VCaP (cell line): ENCODE measurements around the gene XIRP2.

Experiments used
- H3K27ac ChIP-seq: fragments of 450-650 bp; 2 replicates; pipeline ENCODE4 v1.5.1; 2017
- TF ChIP-seq, protein P1 (sequence below): fragments of 450-650 bp; conservative IDR thresholded peaks from 2 replicates; pipeline ENCODE4 v1.5.1; 2017; ENCODE audit warnings: mild to moderate bottlenecking, moderate library complexity

Gene XIRP2, protein sequence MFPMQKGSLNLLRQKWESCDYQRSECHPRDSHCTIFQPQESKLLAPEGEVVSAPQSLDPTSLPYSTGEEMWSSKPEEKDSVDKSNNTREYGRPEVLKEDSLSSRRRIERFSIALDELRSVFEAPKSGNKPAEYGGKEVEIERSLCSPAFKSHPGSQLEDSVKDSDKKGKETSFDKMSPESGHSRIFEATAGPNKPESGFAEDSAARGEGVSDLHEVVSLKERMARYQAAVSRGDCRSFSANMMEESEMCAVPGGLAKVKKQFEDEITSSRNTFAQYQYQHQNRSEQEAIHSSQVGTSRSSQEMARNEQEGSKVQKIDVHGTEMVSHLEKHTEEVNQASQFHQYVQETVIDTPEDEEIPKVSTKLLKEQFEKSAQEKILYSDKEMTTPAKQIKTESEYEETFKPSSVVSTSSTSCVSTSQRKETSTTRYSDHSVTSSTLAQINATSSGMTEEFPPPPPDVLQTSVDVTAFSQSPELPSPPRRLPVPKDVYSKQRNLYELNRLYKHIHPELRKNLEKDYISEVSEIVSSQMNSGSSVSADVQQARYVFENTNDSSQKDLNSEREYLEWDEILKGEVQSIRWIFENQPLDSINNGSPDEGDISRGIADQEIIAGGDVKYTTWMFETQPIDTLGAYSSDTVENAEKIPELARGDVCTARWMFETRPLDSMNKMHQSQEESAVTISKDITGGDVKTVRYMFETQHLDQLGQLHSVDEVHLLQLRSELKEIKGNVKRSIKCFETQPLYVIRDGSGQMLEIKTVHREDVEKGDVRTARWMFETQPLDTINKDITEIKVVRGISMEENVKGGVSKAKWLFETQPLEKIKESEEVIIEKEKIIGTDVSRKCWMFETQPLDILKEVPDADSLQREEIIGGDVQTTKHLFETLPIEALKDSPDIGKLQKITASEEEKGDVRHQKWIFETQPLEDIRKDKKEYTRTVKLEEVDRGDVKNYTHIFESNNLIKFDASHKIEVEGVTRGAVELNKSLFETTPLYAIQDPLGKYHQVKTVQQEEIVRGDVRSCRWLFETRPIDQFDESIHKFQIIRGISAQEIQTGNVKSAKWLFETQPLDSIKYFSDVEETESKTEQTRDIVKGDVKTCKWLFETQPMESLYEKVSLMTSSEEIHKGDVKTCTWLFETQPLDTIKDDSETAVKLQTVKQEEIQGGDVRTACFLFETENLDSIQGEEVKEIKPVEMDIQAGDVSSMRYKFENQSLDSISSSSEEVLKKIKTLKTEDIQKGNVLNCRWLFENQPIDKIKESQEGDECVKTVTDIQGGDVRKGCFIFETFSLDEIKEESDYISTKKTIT (N-terminal part only)

DNA sequence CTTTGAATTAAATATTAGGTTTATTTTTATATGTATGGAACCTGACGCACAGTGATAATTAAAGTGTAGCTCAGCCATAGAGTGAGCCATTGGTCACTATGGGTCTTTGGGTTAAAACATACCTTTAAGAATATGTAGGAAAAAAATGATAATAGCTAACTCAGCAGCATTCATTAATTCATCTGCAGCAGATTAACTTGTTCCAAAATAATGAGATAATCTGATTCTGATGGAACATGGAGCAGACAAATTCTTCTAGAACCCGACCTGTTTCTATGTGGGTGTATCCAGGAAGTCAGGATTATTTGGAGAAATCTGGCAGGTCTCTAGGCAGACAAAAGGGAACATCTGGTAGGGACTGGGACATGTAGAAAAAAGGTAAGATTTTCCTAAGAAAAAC, at the start of gene XIRP2:
TSS of gene XIRP2 (plus strand) at position 301 of the 400 bp plus-strand sequence. CDS start 15,003 bp downstream, outside the sequence.
- TF ChIP-seq, protein P1, sequence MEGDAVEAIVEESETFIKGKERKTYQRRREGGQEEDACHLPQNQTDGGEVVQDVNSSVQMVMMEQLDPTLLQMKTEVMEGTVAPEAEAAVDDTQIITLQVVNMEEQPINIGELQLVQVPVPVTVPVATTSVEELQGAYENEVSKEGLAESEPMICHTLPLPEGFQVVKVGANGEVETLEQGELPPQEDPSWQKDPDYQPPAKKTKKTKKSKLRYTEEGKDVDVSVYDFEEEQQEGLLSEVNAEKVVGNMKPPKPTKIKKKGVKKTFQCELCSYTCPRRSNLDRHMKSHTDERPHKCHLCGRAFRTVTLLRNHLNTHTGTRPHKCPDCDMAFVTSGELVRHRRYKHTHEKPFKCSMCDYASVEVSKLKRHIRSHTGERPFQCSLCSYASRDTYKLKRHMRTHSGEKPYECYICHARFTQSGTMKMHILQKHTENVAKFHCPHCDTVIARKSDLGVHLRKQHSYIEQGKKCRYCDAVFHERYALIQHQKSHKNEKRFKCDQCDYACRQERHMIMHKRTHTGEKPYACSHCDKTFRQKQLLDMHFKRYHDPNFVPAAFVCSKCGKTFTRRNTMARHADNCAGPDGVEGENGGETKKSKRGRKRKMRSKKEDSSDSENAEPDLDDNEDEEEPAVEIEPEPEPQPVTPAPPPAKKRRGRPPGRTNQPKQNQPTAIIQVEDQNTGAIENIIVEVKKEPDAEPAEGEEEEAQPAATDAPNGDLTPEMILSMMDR, result no peak
- H3K27ac ChIP-seq, result no peak within 1 kb of the TSS

DNA sequence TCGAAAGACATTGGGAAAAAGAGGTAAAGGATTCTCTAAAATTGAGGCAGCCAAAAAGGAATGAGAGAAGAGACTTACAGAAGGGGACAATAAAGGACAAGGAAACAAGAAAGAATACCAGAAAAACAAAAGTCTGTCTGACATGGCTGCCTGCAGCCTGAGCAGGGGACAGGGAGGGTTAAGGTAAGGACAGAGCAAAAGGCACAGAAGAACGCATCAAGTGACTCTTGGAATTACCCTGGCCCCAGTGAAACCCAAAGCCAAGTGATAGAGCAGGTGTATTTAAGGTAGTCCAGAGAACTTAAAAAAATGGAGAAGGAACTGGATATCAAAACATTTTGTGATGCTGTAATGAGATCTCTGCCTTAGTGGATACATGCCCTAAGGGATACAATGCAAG, 47.1 kb upstream of the XIRP2 start:
- TF ChIP-seq, protein P1, result no peak
- no peak overlapping the region for H3K27ac ChIP-seq

DNA sequence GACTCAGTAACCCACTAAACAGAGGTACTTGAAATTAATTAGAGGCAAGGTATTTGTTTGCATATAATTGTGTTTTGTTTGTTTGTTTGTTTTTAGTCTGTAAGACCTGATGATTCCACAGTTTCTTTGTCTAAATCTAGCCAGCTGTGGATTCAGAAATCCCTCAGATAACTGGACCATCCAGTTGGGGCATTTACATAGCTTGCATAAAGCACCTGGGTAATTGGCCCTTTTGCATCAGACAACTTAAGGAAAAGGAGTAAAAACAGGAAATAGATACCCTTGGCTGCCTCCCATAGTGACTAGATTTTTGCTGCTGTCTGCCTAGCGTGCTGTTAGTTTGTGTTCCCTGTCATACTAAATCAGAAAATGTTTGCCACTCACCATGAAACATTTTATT, 46.6 kb upstream of the XIRP2 start:
- TF ChIP-seq, protein P1, result no peak
- H3K27ac ChIP-seq, result no peak overlapping the region

DNA sequence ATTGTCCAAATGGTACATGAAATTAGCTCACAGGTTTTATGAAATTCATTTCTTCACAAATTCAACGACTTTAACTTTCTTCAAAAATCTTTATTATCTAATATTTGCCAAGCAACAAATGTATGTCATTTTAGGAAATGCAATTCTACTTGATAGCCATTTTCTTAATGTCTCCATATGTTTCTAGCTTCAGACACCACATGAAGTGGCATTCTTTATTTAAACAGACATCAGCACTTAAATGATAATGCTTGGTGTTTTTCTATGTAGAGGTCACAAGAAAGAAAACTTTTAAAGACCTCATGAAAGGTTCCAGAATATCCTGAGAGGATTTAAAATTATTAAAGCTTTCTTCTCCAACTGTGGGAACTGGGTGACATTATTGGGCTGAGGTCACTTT, 44.2 kb upstream of the XIRP2 start:
- TF ChIP-seq, protein P1, result no peak

DNA sequence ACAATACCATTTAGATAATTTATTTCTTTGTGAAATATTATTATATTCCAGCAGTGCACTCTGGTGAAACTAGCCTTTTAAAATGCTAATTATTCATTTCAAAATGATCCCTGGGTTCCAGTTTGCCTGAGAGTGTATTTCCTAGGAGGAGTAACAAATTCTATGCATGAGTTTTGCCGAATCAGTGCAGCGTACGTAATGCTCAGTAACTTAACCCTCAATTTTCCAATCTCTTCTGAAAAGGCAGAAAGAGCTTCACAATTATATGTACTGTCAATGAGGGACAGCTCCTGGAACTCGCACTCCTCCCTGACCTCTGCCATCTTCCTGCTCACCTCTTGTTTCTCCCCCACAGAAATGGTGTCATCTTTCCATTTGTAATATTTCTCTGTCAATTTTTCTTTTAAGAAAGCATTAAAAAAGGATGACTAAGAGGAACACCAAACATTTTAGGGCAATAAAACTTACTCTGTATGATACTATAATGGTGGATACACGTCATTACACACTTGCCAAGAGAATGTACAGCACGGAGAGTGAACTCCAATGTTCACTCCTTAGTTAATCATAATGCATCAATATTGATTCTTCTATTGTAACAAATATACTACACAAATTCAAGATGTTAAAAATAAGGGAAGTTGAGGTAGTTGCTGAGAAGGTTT, 25.7 kb upstream of the XIRP2 start:
- TF ChIP-seq, protein P1, result no peak
- H3K27ac ChIP-seq, result no peak overlapping the region

More for the DNA sequence above, 44.2 kb upstream of the XIRP2 start:
- no peak overlapping the region for H3K27ac ChIP-seq

DNA sequence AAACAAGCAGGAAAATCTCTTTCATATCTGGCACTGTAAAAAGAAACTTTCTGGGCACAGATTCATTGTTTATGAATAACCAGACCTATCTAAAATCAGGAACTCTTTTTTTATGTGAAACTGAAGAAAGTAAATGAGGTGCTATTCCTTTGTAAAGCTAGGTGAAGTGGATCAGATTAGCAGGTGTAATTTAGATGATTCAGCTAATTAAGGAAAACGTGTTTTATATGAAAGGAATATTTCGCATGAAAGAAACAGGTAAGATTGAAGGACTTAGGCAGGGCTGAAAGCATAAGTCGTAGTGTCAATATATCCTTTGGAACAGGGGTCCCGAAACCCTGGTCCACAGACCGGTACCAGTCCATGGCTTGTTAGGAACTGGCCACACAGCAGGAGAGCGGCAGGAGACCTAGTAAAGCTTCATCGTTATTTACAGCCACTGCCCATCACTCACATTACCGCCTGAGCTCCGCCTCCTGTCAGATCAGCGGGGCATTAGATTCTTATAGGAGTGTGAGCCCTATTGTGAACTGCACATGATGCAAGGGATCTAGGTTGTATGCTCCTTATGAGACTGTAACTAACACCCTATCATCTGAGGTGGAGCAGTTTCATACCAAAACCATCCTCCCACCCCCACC, 20.3 kb upstream of the XIRP2 start:
- no peak overlapping the region for H3K27ac ChIP-seq
- TF ChIP-seq, protein P1, result no peak
